ENCODE measurements around the gene CSRP3. TPM values are rescaled to one million over a fixed set of nuclear protein-coding genes. Genes with fewer than 3 reads are reported as not detected.

The CSRP3 gene
- total RNA-seq, 4 donors from 2014 or later: not detected

- TF ChIP-seq, protein P1, sequence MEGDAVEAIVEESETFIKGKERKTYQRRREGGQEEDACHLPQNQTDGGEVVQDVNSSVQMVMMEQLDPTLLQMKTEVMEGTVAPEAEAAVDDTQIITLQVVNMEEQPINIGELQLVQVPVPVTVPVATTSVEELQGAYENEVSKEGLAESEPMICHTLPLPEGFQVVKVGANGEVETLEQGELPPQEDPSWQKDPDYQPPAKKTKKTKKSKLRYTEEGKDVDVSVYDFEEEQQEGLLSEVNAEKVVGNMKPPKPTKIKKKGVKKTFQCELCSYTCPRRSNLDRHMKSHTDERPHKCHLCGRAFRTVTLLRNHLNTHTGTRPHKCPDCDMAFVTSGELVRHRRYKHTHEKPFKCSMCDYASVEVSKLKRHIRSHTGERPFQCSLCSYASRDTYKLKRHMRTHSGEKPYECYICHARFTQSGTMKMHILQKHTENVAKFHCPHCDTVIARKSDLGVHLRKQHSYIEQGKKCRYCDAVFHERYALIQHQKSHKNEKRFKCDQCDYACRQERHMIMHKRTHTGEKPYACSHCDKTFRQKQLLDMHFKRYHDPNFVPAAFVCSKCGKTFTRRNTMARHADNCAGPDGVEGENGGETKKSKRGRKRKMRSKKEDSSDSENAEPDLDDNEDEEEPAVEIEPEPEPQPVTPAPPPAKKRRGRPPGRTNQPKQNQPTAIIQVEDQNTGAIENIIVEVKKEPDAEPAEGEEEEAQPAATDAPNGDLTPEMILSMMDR (IDR thresholded peaks at IDR 0.05): no peak
- no peak for ATAC-seq (ENCODE audit: low FRiP score)
- no peak for DNase-seq (ENCODE audit: low spot score)
These were observed 2.0 kb downstream of the CSRP3 start for GRCh38 chr11:19199771-19200170.

- ATAC-seq (ENCODE audit: low FRiP score) (no peak), DNase-seq (ENCODE audit: low spot score) (no peak)
- TF ChIP-seq, protein P1 (IDR thresholded peaks at IDR 0.05): no peak
These were observed 2.7 kb downstream of the CSRP3 start for GRCh38 chr11:19199048-19199447.

- TF ChIP-seq, protein P1 (IDR thresholded peaks at IDR 0.05): no peak
- no peak for ATAC-seq (ENCODE audit: low FRiP score)
- no peak for DNase-seq (ENCODE audit: low spot score)
These were observed 5.4 kb downstream of the CSRP3 start for GRCh38 chr11:19196432-19196831.

DNA sequence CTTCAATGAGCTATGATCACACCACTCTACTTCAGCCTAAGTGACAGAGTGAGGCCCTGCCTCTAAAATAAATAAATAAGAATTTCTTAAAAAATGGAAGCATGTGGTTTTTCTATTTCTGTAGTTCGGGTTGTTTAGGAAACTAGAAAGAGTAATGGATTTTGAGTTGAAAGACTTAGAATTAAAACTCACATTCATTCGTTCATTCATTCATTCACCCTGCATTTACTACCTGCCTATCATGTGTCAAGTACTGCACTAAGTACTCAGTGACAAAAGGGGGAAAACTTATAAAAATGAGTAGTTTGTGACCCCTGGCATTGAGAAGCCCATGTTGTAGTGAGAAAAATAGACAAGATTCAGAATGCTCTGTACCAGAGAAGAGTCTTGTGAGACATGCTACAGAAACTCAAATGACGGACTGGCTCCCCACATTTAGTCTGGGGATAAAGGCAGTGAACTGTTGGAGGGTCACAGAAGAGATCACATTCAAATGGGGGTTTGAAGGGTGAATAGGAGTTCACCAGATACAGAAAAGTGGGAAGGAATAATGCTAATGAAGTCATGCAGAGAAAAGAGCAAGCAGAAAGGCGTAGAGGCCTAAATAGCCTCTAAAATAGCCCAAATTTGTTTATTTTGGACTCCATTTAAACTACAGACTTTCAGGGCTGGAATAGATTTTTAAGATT is 7.0 kb downstream of the CSRP3 start:
- DNase-seq (ENCODE audit: low spot score): no peak
- ATAC-seq (ENCODE audit: low FRiP score): no peak
- TF ChIP-seq, protein P1 (IDR thresholded peaks at IDR 0.05): no peak

DNA sequence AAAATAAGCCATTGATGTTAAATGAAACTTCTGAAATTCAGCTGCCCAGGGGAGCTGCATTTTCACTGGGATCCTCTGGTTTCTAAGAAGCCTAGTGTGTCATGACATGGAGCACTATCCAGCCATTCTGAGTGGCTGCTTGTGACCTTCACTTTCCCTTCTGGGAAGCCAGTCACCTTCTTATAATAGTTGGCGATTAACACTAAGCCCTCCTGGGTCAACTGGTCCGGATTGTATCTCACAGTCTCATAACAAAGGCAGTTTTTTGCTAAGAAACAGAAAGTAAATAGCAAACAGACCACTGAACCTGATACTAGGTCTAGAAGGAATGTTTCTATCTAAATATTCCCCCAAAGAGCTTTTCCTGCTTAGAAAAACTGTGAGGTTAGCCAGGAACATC is 7.9 kb downstream of the CSRP3 start:
- TF ChIP-seq, protein P1 (IDR thresholded peaks at IDR 0.05): no peak
- no peak for ATAC-seq (ENCODE audit: low FRiP score)
- no peak for DNase-seq (ENCODE audit: low spot score)

- DNase-seq (ENCODE audit: low spot score): no peak
- TF ChIP-seq, protein P1 (IDR thresholded peaks at IDR 0.05): no peak
- no peak for ATAC-seq (ENCODE audit: low FRiP score)
These were observed 10.1 kb downstream of the CSRP3 start for GRCh38 chr11:19191530-19192169.

- DNase-seq (ENCODE audit: low spot score): no peak
- TF ChIP-seq, protein P1 (IDR thresholded peaks at IDR 0.05): no peak
- no peak for ATAC-seq (ENCODE audit: low FRiP score)
These were observed 13.9 kb downstream of the CSRP3 start for GRCh38 chr11:19187833-19188258.
